H9 (cell line): ENCODE measurements around the gene SLC38A3. TPM values are rescaled to one million over a fixed set of nuclear protein-coding genes. Genes with fewer than 3 reads are reported as not detected.

Experiments
- DNase-seq: peaks from one replicate; pipeline ENCODE4 v3.0.0-alpha.2; 2017
- H2AFZ ChIP-seq: one replicate; pipeline ENCODE4 v1.6.1; 2013; ENCODE audit warnings: mild to moderate bottlenecking, low read length, control low read depth, moderate library complexity
- H2AK5ac ChIP-seq: 2 replicates; pipeline ENCODE4 v1.6.1; 2013; ENCODE audit warnings: low read length, control low read depth, mixed read lengths; ENCODE audit not compliant: insufficient read length
- H2BK120ac ChIP-seq: one replicate; pipeline ENCODE4 v1.6.1; 2013; ENCODE audit warnings: low read depth, mild to moderate bottlenecking, low read length, control low read depth, inconsistent platforms; ENCODE audit not compliant: poor library complexity, severe bottlenecking
- H2BK12ac ChIP-seq: 2 replicates; pipeline ENCODE4 v1.6.1; 2013; ENCODE audit warnings: low read length, control low read depth, mixed read lengths, low read depth; ENCODE audit not compliant: insufficient read length
- H2BK15ac ChIP-seq: 2 replicates; pipeline ENCODE4 v1.6.1; 2013; ENCODE audit warnings: low read depth, low read length, control low read depth
- H2BK20ac ChIP-seq: one replicate; pipeline ENCODE4 v1.6.1; 2013; ENCODE audit warnings: low read depth, mild to moderate bottlenecking, low read length, control low read depth, inconsistent platforms; ENCODE audit not compliant: poor library complexity, severe bottlenecking
- H2BK5ac ChIP-seq: 2 replicates; pipeline ENCODE4 v1.6.1; 2013; ENCODE audit warnings: low read length, control low read depth, mixed read lengths; ENCODE audit not compliant: insufficient read length
- H3K14ac ChIP-seq: 2 replicates; pipeline ENCODE4 v1.6.1; 2013; ENCODE audit warnings: low read length, control low read depth; ENCODE audit not compliant: insufficient read depth
- H3K18ac ChIP-seq: 2 replicates; pipeline ENCODE4 v1.6.1; 2013; ENCODE audit warnings: low read depth, mild to moderate bottlenecking, mixed read lengths, low read length, control low read depth; ENCODE audit not compliant: insufficient read length
- H3K23ac ChIP-seq: 2 replicates; pipeline ENCODE4 v1.6.1; 2013; ENCODE audit warnings: low read length, control low read depth, mixed read lengths, low read depth; ENCODE audit not compliant: insufficient read length
- H3K23me2 ChIP-seq: 2 replicates; pipeline ENCODE4 v1.6.1; 2013; ENCODE audit warnings: low read depth, mild to moderate bottlenecking, mixed read lengths, low read length, control low read depth; ENCODE audit not compliant: insufficient read length, poor library complexity, severe bottlenecking
- H3K27ac ChIP-seq: 2 replicates; pipeline ENCODE4 v1.5.1; 2013; ENCODE audit warnings: low read length, control low read depth, mixed read lengths, low read depth; ENCODE audit not compliant: insufficient read length
- H3K27me3 ChIP-seq: 2 replicates; pipeline ENCODE4 v1.6.1; 2013; ENCODE audit warnings: low read length, control low read depth, inconsistent platforms; ENCODE audit not compliant: insufficient read depth
- H3K4ac ChIP-seq: 2 replicates; pipeline ENCODE4 v1.6.1; 2013; ENCODE audit warnings: low read depth, mild to moderate bottlenecking, control low read depth, inconsistent platforms, low read length, moderate library complexity
- H3K4me1 ChIP-seq: 2 replicates; pipeline ENCODE4 v1.6.1; 2013; ENCODE audit warnings: low read length, control low read depth, inconsistent platforms; ENCODE audit not compliant: insufficient read depth
- H3K4me2 ChIP-seq: 2 replicates; pipeline ENCODE4 v1.6.1; 2013; ENCODE audit warnings: low read length, control low read depth, mixed read lengths; ENCODE audit not compliant: insufficient read length, insufficient read depth
- H3K56ac ChIP-seq: 2 replicates; pipeline ENCODE4 v1.6.1; 2013; ENCODE audit warnings: low read depth, mild to moderate bottlenecking, mixed read lengths, low read length, control low read depth; ENCODE audit not compliant: insufficient read length
- H3K79me1 ChIP-seq: 2 replicates; pipeline ENCODE4 v1.6.1; 2013; ENCODE audit warnings: low read depth, mild to moderate bottlenecking, moderate library complexity, low read length, control low read depth, inconsistent platforms; ENCODE audit not compliant: insufficient read depth, poor library complexity, severe bottlenecking
- H3K79me2 ChIP-seq: 2 replicates; pipeline ENCODE4 v1.6.1; 2013; ENCODE audit warnings: low read length, control low read depth, inconsistent platforms; ENCODE audit not compliant: insufficient read depth
- H3K9ac ChIP-seq: 2 replicates; pipeline ENCODE4 v1.6.1; 2013; ENCODE audit warnings: low read length, control low read depth, mixed read lengths; ENCODE audit not compliant: insufficient read length; ENCODE audit errors: extremely low read depth
- H3K9me3 ChIP-seq: one replicate; pipeline ENCODE4 v1.6.1; 2013; ENCODE audit warnings: low read depth, low read length, inconsistent platforms; ENCODE audit not compliant: control insufficient read depth
- H3T11ph ChIP-seq: one replicate; pipeline ENCODE4 v1.6.1; 2013; ENCODE audit warnings: mild to moderate bottlenecking, low read length, control low read depth, inconsistent platforms
- H4K20me1 ChIP-seq: one replicate; pipeline ENCODE4 v1.6.1; 2013; ENCODE audit not compliant: control insufficient read depth, insufficient read length, insufficient read depth
- H4K5ac ChIP-seq: 2 replicates; pipeline ENCODE4 v1.6.1; 2013; ENCODE audit warnings: low read depth, mild to moderate bottlenecking, mixed read lengths, low read length, control low read depth; ENCODE audit not compliant: insufficient read length
- H4K8ac ChIP-seq: replicated peaks from 2 replicates; pipeline ENCODE4 v1.6.1; 2013; ENCODE audit warnings: low read length, control low read depth, mixed read lengths, low read depth; ENCODE audit not compliant: insufficient read length
- H4K91ac ChIP-seq: 2 replicates; pipeline ENCODE4 v1.6.1; 2013; ENCODE audit warnings: low read depth, mild to moderate bottlenecking, moderate library complexity, mixed read lengths, low read length, control low read depth; ENCODE audit not compliant: insufficient read length
- H3K27ac Mint-ChIP-seq, 3 experiments: 2 replicates in 2 of 3; 3 replicates in 1 of 3; pipeline ENCODE4 v1.8.0; 2020 to 2021; ENCODE audit warnings: mixed read lengths in 3 of 3, mild to moderate bottlenecking in 1 of 3, moderate library complexity in 1 of 3
- H3K27me3 Mint-ChIP-seq: 2 replicates; pipeline ENCODE4 v1.8.0; 2021; ENCODE audit warnings: low read depth, mild to moderate bottlenecking, moderate library complexity, mixed read lengths
- H3K36me3 Mint-ChIP-seq, 3 experiments: 2 replicates in 2 of 3; 3 replicates in 1 of 3; pipeline ENCODE4 v1.8.0; 2020 to 2021; ENCODE audit warnings: low read depth in 3 of 3, mixed read lengths in 3 of 3; ENCODE audit not compliant: insufficient read depth in 1 of 3
- H3K4me1 Mint-ChIP-seq, 2 experiments: 2 replicates each; pipeline ENCODE4 v1.8.0; 2020; ENCODE audit warnings: mixed read lengths in 2 of 2
- H3K4me3 Mint-ChIP-seq, 2 experiments: 2 replicates in 1 of 2; 3 replicates in 1 of 2; pipeline ENCODE4 v1.8.0; 2020 to 2021; ENCODE audit warnings: mild to moderate bottlenecking in 2 of 2, mixed read lengths in 2 of 2, moderate library complexity in 1 of 2
- H3K9me3 Mint-ChIP-seq, 2 experiments: 2 replicates in 1 of 2; 3 replicates in 1 of 2; pipeline ENCODE4 v1.8.0; 2020; ENCODE audit warnings: mild to moderate bottlenecking in 2 of 2, mixed read lengths in 2 of 2, moderate library complexity in 1 of 2
- WGBS: extraction: QIAGEN DNeasy Blood & Tissue Kit; methylation state at CpG from one replicate; pipeline ENCODE4 v1.1.7; 2013; ENCODE audit warnings: missing lambda C conversion rate, low lambda C conversion rate, mixed read lengths; ENCODE audit not compliant: insufficient read length; ENCODE audit errors: extremely low coverage; 5-methylcytosine and 5-hydroxymethylcytosine counted together
- total RNA-seq: library from RNA; stranded (reverse); gene quantifications from 2 replicates; pipeline ENCODE4 v1.2.1, GENCODE V29; 2021
- TF ChIP-seq, protein P1 (sequence below): fragments of 200-600 bp; sonication (generic); conservative IDR thresholded peaks from 3 replicates; pipeline ENCODE4 v1.8.0; 2021; ENCODE audit warnings: antibody characterized with exemption, mild to moderate bottlenecking

The SLC38A3 gene
- total RNA-seq, 1 experiment from 2014 or later, result 1.4 TPM

- peaks cover 26% of the 10 kb centered on the region; the same call in 1 of the 2 replicates for H3K79me2 ChIP-seq
- no CpG with 5 or more reads among the region's 25 CpGs for WGBS
- no peak overlapping the region for H2BK5ac ChIP-seq
- H3K9ac ChIP-seq, result no peak overlapping the region
- Mint-ChIP-seq H3K4me3 (peak overlapping the region in 1 of 2 experiments; percentile 56; a peak in 1 of 5 replicates), H3K4me1 (peaks cover 57 to 65% of the 10 kb centered on the region in 2 experiments), H3K9me3 (no peaks in the 10 kb centered on the region), H3K27me3 (no peaks in the 10 kb centered on the region), H3K27ac (peak overlapping the region; percentile 94; a peak in 6 of 7 replicates), H3K36me3 (peaks cover 6 to 29% (median 24%) of the 10 kb centered on the region in 3 experiments)
- no peak overlapping the region for H2BK15ac ChIP-seq
- H3K27me3 ChIP-seq, result no peaks in the 10 kb centered on the region
- H4K5ac ChIP-seq, result no peak overlapping the region
- H3K23me2 ChIP-seq, result peaks cover 3% of the 10 kb centered on the region
- peaks cover 14% of the 10 kb centered on the region for H3K79me1 ChIP-seq
- DNase-seq, result peak; percentile 98
- no peak overlapping the region for H3K4ac ChIP-seq
- no peak overlapping the region for H2BK120ac ChIP-seq
- H2BK20ac ChIP-seq, result no peak overlapping the region
- no peak overlapping the region for H3K27ac ChIP-seq
- H3K23ac ChIP-seq, result no peak overlapping the region
- peak overlapping the region; percentile 75 for H3K14ac ChIP-seq
- no peak overlapping the region for H2AK5ac ChIP-seq
- H2AFZ ChIP-seq, result no peak overlapping the region
- no peak overlapping the region for H4K91ac ChIP-seq
- H4K8ac ChIP-seq, result no peak overlapping the region
- TF ChIP-seq, protein P1, sequence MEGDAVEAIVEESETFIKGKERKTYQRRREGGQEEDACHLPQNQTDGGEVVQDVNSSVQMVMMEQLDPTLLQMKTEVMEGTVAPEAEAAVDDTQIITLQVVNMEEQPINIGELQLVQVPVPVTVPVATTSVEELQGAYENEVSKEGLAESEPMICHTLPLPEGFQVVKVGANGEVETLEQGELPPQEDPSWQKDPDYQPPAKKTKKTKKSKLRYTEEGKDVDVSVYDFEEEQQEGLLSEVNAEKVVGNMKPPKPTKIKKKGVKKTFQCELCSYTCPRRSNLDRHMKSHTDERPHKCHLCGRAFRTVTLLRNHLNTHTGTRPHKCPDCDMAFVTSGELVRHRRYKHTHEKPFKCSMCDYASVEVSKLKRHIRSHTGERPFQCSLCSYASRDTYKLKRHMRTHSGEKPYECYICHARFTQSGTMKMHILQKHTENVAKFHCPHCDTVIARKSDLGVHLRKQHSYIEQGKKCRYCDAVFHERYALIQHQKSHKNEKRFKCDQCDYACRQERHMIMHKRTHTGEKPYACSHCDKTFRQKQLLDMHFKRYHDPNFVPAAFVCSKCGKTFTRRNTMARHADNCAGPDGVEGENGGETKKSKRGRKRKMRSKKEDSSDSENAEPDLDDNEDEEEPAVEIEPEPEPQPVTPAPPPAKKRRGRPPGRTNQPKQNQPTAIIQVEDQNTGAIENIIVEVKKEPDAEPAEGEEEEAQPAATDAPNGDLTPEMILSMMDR, result peak; percentile 99
- H3K18ac ChIP-seq, result peak overlapping the region; percentile 64
- peaks cover 3% of the 10 kb centered on the region for H4K20me1 ChIP-seq
- H2BK12ac ChIP-seq, result no peak overlapping the region
- no peak overlapping the region for H3K56ac ChIP-seq
- H3K4me2 ChIP-seq, result peak overlapping the region; percentile 9
- no peaks in the 10 kb centered on the region for H3K9me3 ChIP-seq
- no peak overlapping the region for H3T11ph ChIP-seq
- H3K4me1 ChIP-seq, result peaks cover 9% of the 10 kb centered on the region; the same call in 1 of the 2 replicates
Observed at GRCh38 chr3:50245831-50246516, 40.9 kb downstream of the SLC38A3 start.
